T-helper 22 cell (primary cell): ENCODE measurements around the gene LARGE1.

ENCODE experiments used
- DNase-seq: peaks from one replicate; pipeline ENCODE4 v3.0.0-alpha.2; 2020; ENCODE audit warnings: low read depth

Gene LARGE1

GRCh38 chr22:33561149-33561807 lies 359.0 kb downstream of the LARGE1 start:
- DNase-seq, result no peak

DNA sequence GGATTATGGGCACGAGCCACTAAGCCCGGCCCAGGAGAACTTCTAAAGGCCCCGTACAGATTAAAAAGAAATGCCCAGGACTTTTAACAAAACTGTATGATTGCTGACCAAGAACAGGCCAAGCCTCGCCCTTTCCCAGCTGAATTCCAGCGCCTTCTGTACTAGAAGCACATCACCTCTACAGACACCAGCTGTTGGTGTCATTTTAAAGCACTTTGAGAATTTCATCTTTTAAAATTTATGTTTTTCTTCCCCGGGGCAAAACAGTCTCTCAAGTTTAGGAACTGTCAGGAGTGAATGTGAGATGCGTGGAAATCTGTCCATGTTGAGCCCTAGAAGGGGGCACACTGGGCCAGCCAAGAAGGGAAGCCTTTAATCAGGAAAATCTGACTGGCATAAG lies 362.4 kb downstream of the LARGE1 start:
- DNase-seq, result no peak

DNA sequence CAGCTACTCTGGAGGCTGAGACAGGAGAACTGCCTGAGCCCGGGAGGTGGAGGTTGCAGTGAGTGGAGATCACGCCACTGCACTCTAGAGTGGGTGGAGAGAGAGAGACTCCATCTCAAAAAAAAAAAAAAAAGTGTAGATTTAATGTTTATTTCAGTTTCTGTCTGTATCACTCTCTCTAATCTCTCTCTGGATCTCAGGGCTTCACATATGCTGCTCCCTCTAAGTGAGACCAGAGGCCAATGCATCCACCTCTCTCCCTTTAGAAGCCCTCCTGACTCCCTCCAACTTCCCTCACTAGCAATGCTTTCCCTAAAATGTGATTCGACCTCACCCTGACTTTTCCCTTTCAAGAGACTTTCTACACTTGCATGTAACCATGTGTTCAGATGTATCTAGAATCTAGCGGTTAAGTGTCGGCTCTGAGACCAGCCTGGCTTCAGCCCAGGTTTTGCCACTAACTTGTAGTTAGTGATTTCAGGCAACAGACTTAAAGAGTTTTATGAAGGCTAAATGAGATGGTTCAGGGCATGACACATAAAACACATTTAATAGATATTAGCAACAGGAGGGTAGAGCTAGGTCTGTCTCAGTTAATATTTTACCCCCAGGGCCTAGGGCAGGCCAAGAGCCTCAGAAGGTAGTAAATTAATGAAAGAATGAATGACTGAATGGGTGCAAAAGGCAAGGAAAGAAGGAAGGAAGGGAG lies 364.3 kb downstream of the LARGE1 start:
- DNase-seq, result no peak

GRCh38 chr22:33553493-33553892 lies 366.8 kb downstream of the LARGE1 start:
- no peak for DNase-seq

GRCh38 chr22:33544707-33545106 lies 375.6 kb downstream of the LARGE1 start:
- no peak for DNase-seq

DNA sequence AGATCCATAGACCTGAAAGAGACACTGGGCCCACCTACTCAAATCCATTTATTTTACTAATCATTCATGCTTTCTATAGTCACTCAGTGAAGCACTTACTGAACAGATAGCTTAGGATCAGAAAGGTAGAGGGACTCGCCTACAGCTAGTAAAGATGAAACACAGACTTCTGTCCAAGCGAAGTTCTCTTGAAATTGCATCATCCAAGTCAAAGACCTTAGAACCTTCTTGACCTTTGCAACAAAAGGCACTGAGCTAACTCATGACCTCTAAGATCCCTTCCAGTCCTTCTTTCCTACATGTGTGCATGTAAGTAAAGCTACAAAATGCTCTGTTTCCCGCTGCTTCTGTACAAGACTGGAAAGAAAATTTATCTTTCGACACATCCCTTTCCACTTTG lies 377.6 kb downstream of the LARGE1 start:
- DNase-seq, result no peak

DNA sequence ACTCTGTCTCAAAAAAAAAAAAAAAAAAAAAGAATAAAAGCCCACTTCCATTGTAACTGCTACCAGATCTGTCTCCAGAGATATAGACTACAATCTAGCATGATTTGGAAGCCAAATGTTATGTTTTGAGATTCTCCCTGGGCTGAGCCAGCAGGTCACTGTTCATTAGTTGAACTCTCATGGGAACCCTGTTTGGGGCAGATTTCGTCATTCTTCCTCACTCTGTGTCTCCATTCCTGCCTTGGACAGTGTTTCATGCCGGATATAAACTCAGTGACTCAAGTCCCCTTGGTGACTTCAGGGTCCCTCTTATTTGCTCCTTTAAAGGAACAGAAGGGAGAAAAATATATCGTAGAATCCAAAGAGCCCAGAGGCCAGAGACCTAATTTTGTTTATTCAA lies 378.1 kb downstream of the LARGE1 start:
- DNase-seq, result no peak

DNA sequence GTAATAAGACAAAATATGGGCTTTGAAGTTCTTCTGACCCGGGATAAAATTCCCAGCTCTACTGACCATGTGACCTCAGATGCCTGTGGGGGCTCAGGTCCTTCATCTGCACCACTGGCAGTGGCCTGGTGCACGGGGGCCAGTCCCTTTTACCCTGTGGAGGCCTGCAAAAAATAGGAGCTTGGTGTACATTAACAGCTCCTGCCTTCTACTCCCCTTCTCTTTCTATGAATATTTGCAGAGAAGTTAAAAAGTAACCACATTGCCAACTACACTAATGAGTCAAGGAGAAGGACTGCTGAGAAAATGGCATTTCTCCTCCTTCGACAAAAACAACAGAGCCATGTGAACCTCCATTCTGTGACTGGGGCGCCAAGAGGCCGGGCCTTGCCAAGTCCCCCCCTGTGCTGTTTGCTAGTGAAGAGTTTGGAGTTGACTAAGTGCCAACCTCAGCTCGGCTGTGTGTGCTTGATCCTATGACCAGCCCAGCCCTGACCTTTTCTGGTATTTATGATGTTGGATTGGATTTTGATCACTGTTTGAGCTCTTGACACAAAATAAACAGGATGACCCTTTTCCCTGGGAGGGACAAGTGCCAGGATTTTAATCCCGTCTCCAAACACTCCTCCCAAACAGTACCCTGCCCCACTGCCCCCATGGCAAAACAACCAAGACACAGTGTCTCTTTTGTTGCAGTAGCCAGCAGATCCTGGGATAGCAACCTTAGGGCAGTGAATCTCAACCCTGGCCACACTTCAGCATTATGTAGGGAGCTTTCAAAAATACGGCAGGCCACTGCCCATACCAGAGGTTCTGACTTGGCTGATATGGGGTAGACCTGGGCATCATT lies 380.1 kb downstream of the LARGE1 start:
- DNase-seq, result no peak

- no peak for DNase-seq
Measured at GRCh38 chr22:33539202-33539901, 380.9 kb downstream of the LARGE1 start.

- no peak for DNase-seq
Measured at GRCh38 chr22:33538277-33538885, 381.9 kb downstream of the LARGE1 start.

GRCh38 chr22:33537059-33537458 lies 383.2 kb downstream of the LARGE1 start:
- DNase-seq, result no peak

- no peak for DNase-seq
Measured at GRCh38 chr22:33535937-33536875, 384.1 kb downstream of the LARGE1 start.

DNA sequence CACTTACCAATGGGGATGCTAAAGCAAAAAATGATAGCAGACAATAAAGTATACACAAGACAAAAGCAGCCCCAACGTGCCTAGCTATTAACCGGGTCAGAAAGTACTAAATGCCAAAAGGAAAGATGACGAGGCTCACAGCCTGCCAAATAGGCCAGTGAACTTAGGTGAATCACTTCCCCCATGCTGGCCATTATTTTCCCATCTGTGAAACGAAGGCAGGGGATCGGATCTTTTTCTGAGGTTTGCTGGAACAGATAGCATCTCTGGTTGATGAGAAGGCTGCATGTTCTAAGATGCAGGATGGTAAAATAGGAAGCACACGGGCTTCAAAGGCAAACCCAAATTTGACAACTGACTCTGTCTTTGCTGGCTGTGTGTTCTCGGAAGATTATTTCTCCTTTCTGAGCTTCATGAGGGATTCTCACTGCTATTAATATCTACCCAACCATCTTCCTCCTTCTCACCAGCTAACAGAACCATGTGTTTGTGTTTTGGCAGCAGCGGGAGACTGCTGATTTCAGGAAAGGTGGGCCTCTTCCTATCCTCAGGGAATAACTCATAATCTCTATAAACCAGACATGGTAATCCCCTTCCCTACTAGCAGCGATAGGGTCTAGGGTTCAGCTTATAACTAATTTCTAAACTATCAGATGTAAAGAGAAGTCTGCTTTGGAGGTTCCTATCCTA lies 390.7 kb downstream of the LARGE1 start:
- DNase-seq, result no peak

DNA sequence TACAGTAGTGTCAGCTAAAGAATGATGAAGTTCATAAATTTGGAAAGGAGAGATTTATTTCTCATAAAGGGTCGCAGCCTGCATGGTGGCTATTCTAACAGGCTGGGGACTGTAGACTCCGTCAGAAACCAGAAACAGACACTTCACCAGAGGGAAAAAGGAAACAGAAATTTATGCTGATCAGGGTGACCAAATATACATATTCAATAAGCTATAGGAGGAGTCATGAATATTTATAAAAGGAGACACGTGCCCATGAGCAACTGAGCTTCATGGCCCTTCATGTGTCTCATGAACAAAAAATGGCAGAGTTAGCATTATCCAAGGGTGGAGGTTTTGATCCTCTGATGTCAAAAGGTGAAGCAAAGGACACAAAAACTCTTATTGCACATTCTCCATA lies 392.1 kb downstream of the LARGE1 start:
- no peak for DNase-seq

GRCh38 chr22:33526434-33527107 lies 393.7 kb downstream of the LARGE1 start:
- no peak for DNase-seq

DNA sequence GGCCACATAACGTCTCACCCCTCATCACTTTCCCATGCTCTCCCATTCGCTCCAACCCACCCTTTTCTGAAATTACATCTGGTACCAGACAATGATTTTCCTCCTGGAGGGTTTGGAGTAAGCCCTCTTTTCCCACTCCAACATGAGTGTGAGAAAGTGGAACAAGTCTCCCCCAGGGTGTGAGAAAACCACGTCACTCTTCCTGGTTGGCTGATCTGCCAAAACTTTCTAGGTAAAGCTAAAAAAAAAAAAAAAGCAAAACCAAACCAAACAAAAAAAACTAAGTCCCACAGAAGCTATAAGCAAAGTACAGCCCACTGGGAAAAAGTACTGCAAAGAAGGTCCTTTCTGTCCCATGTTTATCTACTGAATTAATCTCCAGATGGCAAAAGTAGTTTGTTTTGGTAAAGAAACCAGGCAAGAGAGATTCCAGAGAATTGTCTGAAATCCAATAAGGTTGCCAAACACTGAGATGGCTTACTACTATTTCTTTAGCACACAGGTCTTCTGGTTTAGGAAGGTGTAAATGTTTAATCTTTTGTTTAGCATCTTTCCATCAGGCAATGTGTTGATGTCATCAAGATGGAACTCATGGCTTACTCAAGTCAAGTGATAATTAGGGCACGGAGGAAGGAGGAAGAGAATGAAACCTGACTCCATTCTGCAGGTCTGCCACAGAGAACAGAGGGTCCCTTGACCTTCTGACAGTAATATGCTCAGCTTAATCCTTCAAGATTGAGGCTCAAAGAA lies 395.6 kb downstream of the LARGE1 start:
- DNase-seq, result no peak

GRCh38 chr22:33521879-33522665 lies 398.2 kb downstream of the LARGE1 start:
- no peak for DNase-seq
